Glutamatergic neuron (in vitro differentiated cells): ENCODE results near the gene GTF2F2. TPM values are rescaled to one million over a fixed set of nuclear protein-coding genes. Genes with fewer than 3 reads are reported as not detected.
A peak's percentile ranks its signal among the peaks of the same experiment; 100 is the strongest.

ENCODE experiments used
- DNase-seq: peaks from one replicate; pipeline ENCODE4 v3.0.0; 2022
- H3K27ac Mint-ChIP-seq: one replicate; pipeline ENCODE4 v1.8.0; 2020; ENCODE audit warnings: mild to moderate bottlenecking, mixed read lengths, inconsistent platforms; ENCODE audit not compliant: unreplicated experiment
- H3K27me3 Mint-ChIP-seq: one replicate; pipeline ENCODE4 v1.8.0; 2020; ENCODE audit warnings: mild to moderate bottlenecking, moderate library complexity, mixed read lengths, inconsistent platforms; ENCODE audit not compliant: unreplicated experiment
- H3K36me3 Mint-ChIP-seq: one replicate; pipeline ENCODE4 v1.8.0; 2020; ENCODE audit warnings: mild to moderate bottlenecking, mixed read lengths, inconsistent platforms; ENCODE audit not compliant: unreplicated experiment
- H3K4me1 Mint-ChIP-seq: one replicate; pipeline ENCODE4 v1.8.0; 2020; ENCODE audit warnings: mild to moderate bottlenecking, low read depth, mixed read lengths, inconsistent platforms; ENCODE audit not compliant: unreplicated experiment
- H3K4me3 Mint-ChIP-seq: one replicate; pipeline ENCODE4 v1.8.0; 2020; ENCODE audit warnings: mild to moderate bottlenecking, mixed read lengths, inconsistent platforms; ENCODE audit not compliant: unreplicated experiment
- H3K9me3 Mint-ChIP-seq: one replicate; pipeline ENCODE4 v1.8.0; 2020; ENCODE audit warnings: mild to moderate bottlenecking, moderate library complexity, mixed read lengths, inconsistent platforms; ENCODE audit not compliant: unreplicated experiment
- total RNA-seq: library from RNA; stranded (reverse); fragmentation: NEBNext Ultra II Directional; extraction: Animal tissue kit (Norgen Biotek cat#: 25700); gene quantifications from one replicate; pipeline ENCODE4 v1.2.1, GENCODE V29; 2021; ENCODE audit not compliant: unreplicated experiment
- TF ChIP-seq, protein P1 (sequence below): fragments of 200-600 bp; sonication (generic); IDR thresholded peaks from one replicate; pipeline ENCODE4 v1.5.0; 2021; ENCODE audit not compliant: partially characterized antibody, unreplicated experiment

Gene GTF2F2
- total RNA-seq, 1 donor from 2014 or later = 25.9 TPM

DNA sequence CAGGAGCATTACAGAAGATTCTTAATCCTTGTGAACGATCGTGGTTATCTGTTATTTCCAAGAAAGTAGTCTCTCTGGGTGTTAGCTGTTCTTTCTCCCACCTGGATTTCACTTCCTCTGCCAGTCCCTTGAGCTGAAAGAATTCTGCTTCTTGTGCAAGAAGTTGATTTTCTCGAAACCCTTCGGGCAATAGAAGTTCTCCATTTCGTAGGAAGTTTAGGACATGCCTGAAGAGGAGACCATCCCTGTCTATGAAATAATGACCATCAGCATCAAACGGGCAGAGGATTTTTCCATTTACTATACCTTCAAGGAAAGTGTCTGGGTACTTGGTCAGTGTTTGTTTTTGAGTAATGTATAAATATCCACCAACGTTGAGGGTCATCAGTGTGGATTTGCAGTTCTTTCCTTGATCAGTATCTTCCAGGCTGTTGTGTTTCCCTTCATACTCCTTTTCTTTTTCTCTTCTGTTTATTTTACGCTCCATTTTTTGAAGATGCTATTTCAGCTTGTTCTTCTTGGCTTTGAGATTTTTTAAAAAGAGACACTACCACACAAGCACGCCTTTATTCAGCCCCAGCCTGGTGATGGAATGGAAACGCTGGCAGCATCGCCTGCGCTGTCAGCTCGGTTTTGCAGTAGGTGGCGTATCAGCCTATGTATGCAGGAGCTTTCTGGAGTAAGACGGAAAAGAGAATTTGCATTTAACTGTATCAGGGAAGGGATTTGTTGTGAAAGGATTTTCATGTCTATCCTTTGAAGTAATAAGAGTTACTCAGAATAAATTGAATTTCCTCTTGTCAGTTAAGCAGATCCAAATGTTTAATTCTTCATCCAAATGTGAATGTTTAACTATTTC, 74.0 kb downstream of the GTF2F2 start:
- H3K4me3 Mint-ChIP-seq = no peak overlapping the region
- no peaks in the 10 kb centered on the region for H3K9me3 Mint-ChIP-seq
- no peaks in the 10 kb centered on the region for H3K36me3 Mint-ChIP-seq
- H3K27me3 Mint-ChIP-seq = peaks cover 3% of the 10 kb centered on the region
- TF ChIP-seq, protein P1, sequence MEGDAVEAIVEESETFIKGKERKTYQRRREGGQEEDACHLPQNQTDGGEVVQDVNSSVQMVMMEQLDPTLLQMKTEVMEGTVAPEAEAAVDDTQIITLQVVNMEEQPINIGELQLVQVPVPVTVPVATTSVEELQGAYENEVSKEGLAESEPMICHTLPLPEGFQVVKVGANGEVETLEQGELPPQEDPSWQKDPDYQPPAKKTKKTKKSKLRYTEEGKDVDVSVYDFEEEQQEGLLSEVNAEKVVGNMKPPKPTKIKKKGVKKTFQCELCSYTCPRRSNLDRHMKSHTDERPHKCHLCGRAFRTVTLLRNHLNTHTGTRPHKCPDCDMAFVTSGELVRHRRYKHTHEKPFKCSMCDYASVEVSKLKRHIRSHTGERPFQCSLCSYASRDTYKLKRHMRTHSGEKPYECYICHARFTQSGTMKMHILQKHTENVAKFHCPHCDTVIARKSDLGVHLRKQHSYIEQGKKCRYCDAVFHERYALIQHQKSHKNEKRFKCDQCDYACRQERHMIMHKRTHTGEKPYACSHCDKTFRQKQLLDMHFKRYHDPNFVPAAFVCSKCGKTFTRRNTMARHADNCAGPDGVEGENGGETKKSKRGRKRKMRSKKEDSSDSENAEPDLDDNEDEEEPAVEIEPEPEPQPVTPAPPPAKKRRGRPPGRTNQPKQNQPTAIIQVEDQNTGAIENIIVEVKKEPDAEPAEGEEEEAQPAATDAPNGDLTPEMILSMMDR = no peak
- DNase-seq = peak; percentile 37
- peaks cover 6% of the 10 kb centered on the region for H3K4me1 Mint-ChIP-seq
- H3K27ac Mint-ChIP-seq = no peak overlapping the region

DNA sequence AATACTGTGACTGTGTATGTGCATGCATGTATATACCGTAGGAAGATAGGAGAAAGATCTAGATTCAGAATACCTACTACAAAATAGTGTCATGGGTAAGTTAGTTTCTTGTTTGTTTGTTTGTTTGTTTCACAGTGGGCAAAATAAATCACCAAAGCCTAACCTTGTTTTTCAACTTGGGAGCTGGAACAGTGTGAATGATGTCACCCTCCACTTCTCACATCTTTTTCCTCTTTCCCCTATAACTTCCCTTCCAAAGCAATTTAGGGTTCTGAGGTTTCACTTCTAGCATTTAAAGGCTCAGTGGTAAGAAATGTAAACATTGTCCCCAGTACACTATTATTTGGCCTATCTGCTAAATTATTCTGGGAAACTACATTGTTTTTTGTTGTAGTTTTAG, 75.1 kb downstream of the GTF2F2 start:
- DNase-seq = no peak
- no peak overlapping the region for H3K27ac Mint-ChIP-seq
- H3K36me3 Mint-ChIP-seq = no peaks in the 10 kb centered on the region
- peaks cover 3% of the 10 kb centered on the region for H3K27me3 Mint-ChIP-seq
- H3K4me3 Mint-ChIP-seq = no peak overlapping the region
- TF ChIP-seq, protein P1 = no peak
- no peaks in the 10 kb centered on the region for H3K9me3 Mint-ChIP-seq
- H3K4me1 Mint-ChIP-seq = peaks cover 6% of the 10 kb centered on the region

DNA sequence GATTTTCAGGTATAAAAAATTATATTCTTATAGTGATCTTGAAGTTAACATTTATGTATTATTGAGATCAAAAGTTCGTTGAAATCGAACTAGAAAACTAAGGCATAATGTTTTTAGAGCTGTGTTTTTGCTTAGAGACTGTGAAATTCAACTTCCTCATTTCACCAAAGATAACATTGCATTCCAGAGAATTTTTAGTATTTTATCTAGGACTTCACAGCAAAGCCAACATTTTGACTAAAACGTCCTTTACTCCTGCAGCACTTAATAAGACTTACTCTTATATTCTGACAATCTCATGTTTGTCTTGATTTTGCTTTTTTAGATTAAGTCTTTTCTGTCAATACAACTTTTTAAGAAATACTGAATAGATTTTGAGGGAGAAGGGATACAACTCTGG, 75.8 kb downstream of the GTF2F2 start:
- H3K27ac Mint-ChIP-seq = no peak overlapping the region

DNA sequence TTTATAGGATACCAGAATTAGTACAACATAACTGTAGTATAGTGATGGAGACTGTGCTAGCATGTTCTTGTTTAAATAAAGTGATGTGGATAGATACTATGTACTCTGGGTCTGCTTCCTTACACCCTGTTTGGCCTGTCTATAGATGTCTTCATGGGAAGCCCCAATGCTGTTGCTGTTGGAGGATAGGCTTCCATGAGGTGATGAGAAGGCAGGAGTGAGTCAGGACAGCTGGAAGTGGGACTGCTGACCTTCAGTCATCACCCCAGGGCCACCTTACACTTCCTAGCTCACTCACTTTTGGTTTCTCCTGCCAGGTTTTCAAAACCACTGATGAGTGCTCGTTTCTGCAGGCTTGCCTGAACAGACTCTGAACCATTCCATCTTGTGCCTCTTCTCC, 76.3 kb downstream of the GTF2F2 start:
- peaks cover 3% of the 10 kb centered on the region for H3K27me3 Mint-ChIP-seq
- H3K36me3 Mint-ChIP-seq = no peaks in the 10 kb centered on the region
- TF ChIP-seq, protein P1 = no peak
- no peak overlapping the region for H3K27ac Mint-ChIP-seq
- no peak for DNase-seq
- no peaks in the 10 kb centered on the region for H3K9me3 Mint-ChIP-seq
- peaks cover 6% of the 10 kb centered on the region for H3K4me1 Mint-ChIP-seq
- H3K4me3 Mint-ChIP-seq = no peak overlapping the region

More for the DNA sequence above, 75.8 kb downstream of the GTF2F2 start:
- DNase-seq = no peak
- H3K27me3 Mint-ChIP-seq = peaks cover 3% of the 10 kb centered on the region
- no peaks in the 10 kb centered on the region for H3K9me3 Mint-ChIP-seq
- H3K36me3 Mint-ChIP-seq = no peaks in the 10 kb centered on the region
- TF ChIP-seq, protein P1 = no peak
- H3K4me3 Mint-ChIP-seq = no peak overlapping the region
- peaks cover 6% of the 10 kb centered on the region for H3K4me1 Mint-ChIP-seq

DNA sequence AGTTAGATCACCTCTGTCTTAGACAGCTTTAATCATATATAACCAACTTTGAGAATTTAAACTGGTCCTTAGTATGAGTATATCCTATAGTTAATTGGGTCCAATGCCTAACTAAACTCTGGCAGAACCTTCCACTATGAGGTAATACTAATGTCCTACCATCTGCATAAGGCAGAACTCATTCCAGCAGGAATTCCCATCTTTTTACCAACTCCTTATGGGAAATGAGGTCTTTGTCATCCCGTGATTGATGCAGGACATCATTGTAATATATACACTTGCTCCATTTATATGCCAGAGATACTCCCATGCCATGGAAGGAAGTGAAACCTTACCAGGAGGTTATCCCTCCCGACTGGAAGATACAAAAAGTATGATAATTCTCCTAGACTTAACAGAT, 77.7 kb downstream of the GTF2F2 start:
- DNase-seq = no peak
- Mint-ChIP-seq H3K9me3 (no peaks in the 10 kb centered on the region), H3K4me1 (peaks cover 6% of the 10 kb centered on the region), H3K27me3 (peaks cover 3% of the 10 kb centered on the region), H3K4me3 (no peak overlapping the region), H3K27ac (no peak overlapping the region), H3K36me3 (no peaks in the 10 kb centered on the region)
- TF ChIP-seq, protein P1 = no peak
